ENCODE data around the gene CDC34. TPM values are rescaled to one million over a fixed set of nuclear protein-coding genes. Genes with fewer than 3 reads are reported as not detected.

The CDC34 gene
- total and polyA plus RNA-seq, 9 of the 15 experiments (the other 6 are each of a cell fraction or from before 2014, with no cell fraction given), result 0.80 to 203 (median 65.5) TPM

Other genes with a start within 250 kb of the CDC34 start
Only the 7 nearest of the 16 such genes appear.
- 0.14 TPM in 1 of 2 replicates, not detected in the other for gene SHC2, start 70.7 kb upstream of the CDC34 start, total RNA-seq (2014; rRNA removed)
- gene SHC2, start 70.7 kb upstream of the CDC34 start, total RNA-seq (2014; rRNA removed; fragmentation: Illumina TruSeq; extraction: Trizol), result not detected in 2 replicates
- not detected in 2 replicates for gene SHC2, start 70.7 kb upstream of the CDC34 start, total RNA-seq (2015; rRNA removed; fragmentation: Illumina TruSeq; extraction: Trizol)
- 0.16 and 0.20 TPM in 2 replicates for gene SHC2, start 70.7 kb upstream of the CDC34 start, total RNA-seq (2021)
- 0.36 and 1.3 TPM in 2 replicates for gene SHC2, start 70.7 kb upstream of the CDC34 start, polyA plus RNA-seq (2011; rRNA removed)
- gene SHC2, start 70.7 kb upstream of the CDC34 start, polyA plus RNA-seq (2014; fragmentation: Illumina TruSeq; extraction: Trizol), result not detected in 2 replicates
- gene SHC2, start 70.7 kb upstream of the CDC34 start, polyA plus RNA-seq (2014; fragmentation: Nextera tagmentation; extraction: Ambion mirVana), result not detected
- gene SHC2, start 70.7 kb upstream of the CDC34 start, polyA plus RNA-seq (2014; rRNA removed), result 0.15 TPM in 1 of 2 replicates, not detected in the other
- gene MADCAM1, start 35.3 kb upstream of the CDC34 start, total RNA-seq (2014; rRNA removed), result 0.09 and 0.20 TPM in 2 replicates
- gene MADCAM1, start 35.3 kb upstream of the CDC34 start, total RNA-seq (2014; rRNA removed; fragmentation: Illumina TruSeq; extraction: Trizol), result not detected in 2 replicates
- gene MADCAM1, start 35.3 kb upstream of the CDC34 start, total RNA-seq (2015; rRNA removed; fragmentation: Illumina TruSeq; extraction: Trizol), result not detected in 2 replicates
- 0.09 TPM in 1 of 2 replicates, not detected in the other for gene MADCAM1, start 35.3 kb upstream of the CDC34 start, total RNA-seq (2021)
- gene MADCAM1, start 35.3 kb upstream of the CDC34 start, polyA plus RNA-seq (2011; rRNA removed), result 0.05 TPM in 1 of 2 replicates, not detected in the other
- gene MADCAM1, start 35.3 kb upstream of the CDC34 start, polyA plus RNA-seq (2014; fragmentation: Illumina TruSeq; extraction: Trizol), result not detected in 2 replicates
- not detected for gene MADCAM1, start 35.3 kb upstream of the CDC34 start, polyA plus RNA-seq (2014; fragmentation: Nextera tagmentation; extraction: Ambion mirVana)
- gene MADCAM1, start 35.3 kb upstream of the CDC34 start, polyA plus RNA-seq (2014; rRNA removed), result 0.12 and 0.36 TPM in 2 replicates
- 22.6 and 31.6 TPM in 2 replicates for gene TPGS1, start 24.3 kb upstream of the CDC34 start, total RNA-seq (2014; rRNA removed)
- 0.32 and 0.47 TPM in 2 replicates for gene TPGS1, start 24.3 kb upstream of the CDC34 start, total RNA-seq (2014; rRNA removed; fragmentation: Illumina TruSeq; extraction: Trizol)
- 1.2 and 2.3 TPM in 2 replicates for gene TPGS1, start 24.3 kb upstream of the CDC34 start, total RNA-seq (2015; rRNA removed; fragmentation: Illumina TruSeq; extraction: Trizol)
- 13.0 and 15.5 TPM in 2 replicates for gene TPGS1, start 24.3 kb upstream of the CDC34 start, total RNA-seq (2021)
- gene TPGS1, start 24.3 kb upstream of the CDC34 start, polyA plus RNA-seq (2011; rRNA removed), result 0.93 and 1.2 TPM in 2 replicates
- gene TPGS1, start 24.3 kb upstream of the CDC34 start, polyA plus RNA-seq (2014; fragmentation: Illumina TruSeq; extraction: Trizol), result 0.30 and 0.33 TPM in 2 replicates
- gene TPGS1, start 24.3 kb upstream of the CDC34 start, polyA plus RNA-seq (2014; fragmentation: Nextera tagmentation; extraction: Ambion mirVana), result not detected
- 12.2 and 15.0 TPM in 2 replicates for gene TPGS1, start 24.3 kb upstream of the CDC34 start, polyA plus RNA-seq (2014; rRNA removed)
- 2.3 and 2.6 TPM in 2 replicates for gene GZMM, start 12.3 kb downstream of the CDC34 start, total RNA-seq (2014; rRNA removed)
- not detected in 2 replicates for gene GZMM, start 12.3 kb downstream of the CDC34 start, total RNA-seq (2014; rRNA removed; fragmentation: Illumina TruSeq; extraction: Trizol)
- gene GZMM, start 12.3 kb downstream of the CDC34 start, total RNA-seq (2015; rRNA removed; fragmentation: Illumina TruSeq; extraction: Trizol), result 0.62 and 1.1 TPM in 2 replicates
- 0.72 and 1.8 TPM in 2 replicates for gene GZMM, start 12.3 kb downstream of the CDC34 start, total RNA-seq (2021)
- gene GZMM, start 12.3 kb downstream of the CDC34 start, polyA plus RNA-seq (2011; rRNA removed), result 0.70 and 0.97 TPM in 2 replicates
- gene GZMM, start 12.3 kb downstream of the CDC34 start, polyA plus RNA-seq (2014; fragmentation: Illumina TruSeq; extraction: Trizol), result 0.61 TPM in 1 of 2 replicates, not detected in the other
- under 1 TPM; 0.08 to 0.27 TPM for gene GZMM, start 12.3 kb downstream of the CDC34 start, polyA plus RNA-seq (2014; fragmentation: Nextera tagmentation; extraction: Ambion mirVana)
- gene GZMM, start 12.3 kb downstream of the CDC34 start, polyA plus RNA-seq (2014; rRNA removed), result 1.8 and 2.2 TPM in 2 replicates
- 398 and 484 TPM in 2 replicates for gene BSG, start 40.8 kb downstream of the CDC34 start, total RNA-seq (2014; rRNA removed)
- gene BSG, start 40.8 kb downstream of the CDC34 start, total RNA-seq (2014; rRNA removed; fragmentation: Illumina TruSeq; extraction: Trizol), result 59.1 and 89.1 TPM in 2 replicates
- 211 and 220 TPM in 2 replicates for gene BSG, start 40.8 kb downstream of the CDC34 start, total RNA-seq (2015; rRNA removed; fragmentation: Illumina TruSeq; extraction: Trizol)
- 495 and 506 TPM in 2 replicates for gene BSG, start 40.8 kb downstream of the CDC34 start, total RNA-seq (2021)
- 129 and 411 TPM in 2 replicates for gene BSG, start 40.8 kb downstream of the CDC34 start, polyA plus RNA-seq (2011; rRNA removed)
- gene BSG, start 40.8 kb downstream of the CDC34 start, polyA plus RNA-seq (2014; fragmentation: Illumina TruSeq; extraction: Trizol), result 187 and 351 TPM in 2 replicates
- 10 to 100 TPM in 1 of 2 experiments, 1 to 10 TPM in 1; 4.6 to 17.9 TPM for gene BSG, start 40.8 kb downstream of the CDC34 start, polyA plus RNA-seq (2014; fragmentation: Nextera tagmentation; extraction: Ambion mirVana)
- 236 and 311 TPM in 2 replicates for gene BSG, start 40.8 kb downstream of the CDC34 start, polyA plus RNA-seq (2014; rRNA removed)
- gene HCN2, start 58.1 kb downstream of the CDC34 start, total RNA-seq (2014; rRNA removed), result 0.82 and 1.3 TPM in 2 replicates
- gene HCN2, start 58.1 kb downstream of the CDC34 start, total RNA-seq (2014; rRNA removed; fragmentation: Illumina TruSeq; extraction: Trizol), result 0.29 and 0.40 TPM in 2 replicates
- gene HCN2, start 58.1 kb downstream of the CDC34 start, total RNA-seq (2015; rRNA removed; fragmentation: Illumina TruSeq; extraction: Trizol), result 0.29 and 0.30 TPM in 2 replicates
- 3.9 and 4.2 TPM in 2 replicates for gene HCN2, start 58.1 kb downstream of the CDC34 start, total RNA-seq (2021)
- 0.64 and 0.76 TPM in 2 replicates for gene HCN2, start 58.1 kb downstream of the CDC34 start, polyA plus RNA-seq (2011; rRNA removed)
- 0.91 and 1.9 TPM in 2 replicates for gene HCN2, start 58.1 kb downstream of the CDC34 start, polyA plus RNA-seq (2014; fragmentation: Illumina TruSeq; extraction: Trizol)
- gene HCN2, start 58.1 kb downstream of the CDC34 start, polyA plus RNA-seq (2014; fragmentation: Nextera tagmentation; extraction: Ambion mirVana), result not detected
- 0.86 and 1.2 TPM in 2 replicates for gene HCN2, start 58.1 kb downstream of the CDC34 start, polyA plus RNA-seq (2014; rRNA removed)
- gene POLRMT, start 101.8 kb downstream of the CDC34 start, total RNA-seq (2014; rRNA removed), result 82.8 and 96.5 TPM in 2 replicates
- 33.4 and 49.3 TPM in 2 replicates for gene POLRMT, start 101.8 kb downstream of the CDC34 start, total RNA-seq (2014; rRNA removed; fragmentation: Illumina TruSeq; extraction: Trizol)
- gene POLRMT, start 101.8 kb downstream of the CDC34 start, total RNA-seq (2015; rRNA removed; fragmentation: Illumina TruSeq; extraction: Trizol), result 61.9 and 68.0 TPM in 2 replicates
- gene POLRMT, start 101.8 kb downstream of the CDC34 start, total RNA-seq (2021), result 134 and 144 TPM in 2 replicates
- gene POLRMT, start 101.8 kb downstream of the CDC34 start, polyA plus RNA-seq (2011; rRNA removed), result 60.8 and 111 TPM in 2 replicates
- gene POLRMT, start 101.8 kb downstream of the CDC34 start, polyA plus RNA-seq (2014; fragmentation: Illumina TruSeq; extraction: Trizol), result 71.8 and 99.5 TPM in 2 replicates
- 10 to 100 TPM; 30.3 to 34.0 TPM for gene POLRMT, start 101.8 kb downstream of the CDC34 start, polyA plus RNA-seq (2014; fragmentation: Nextera tagmentation; extraction: Ambion mirVana)
- gene POLRMT, start 101.8 kb downstream of the CDC34 start, polyA plus RNA-seq (2014; rRNA removed), result 67.5 and 88.4 TPM in 2 replicates

All from K562 (cell line).